Liver (tissue), 9 donors: ENCODE measurements around the gene OLA1. TPM values are rescaled to one million over a fixed set of nuclear protein-coding genes. Genes with fewer than 3 reads are reported as not detected.

Experiments
- DNase-seq: peaks from one replicate; pipeline ENCODE4 v3.0.0-alpha.2; 2017; ENCODE audit warnings: low spot score
- H3K27ac ChIP-seq, 2 donors: one replicate each; pipeline ENCODE4 v1.7.0; 2013; ENCODE audit warnings: inconsistent platforms in 2 of 2, low read length in 2 of 2, control low read depth in 1 of 2, low read depth in 1 of 2, mild to moderate bottlenecking in 1 of 2
- H3K27me3 ChIP-seq, 4 donors: one replicate each; pipeline versions ENCODE4 v1.6.1 to v1.7.0; 2013; ENCODE audit warnings: low read length in 3 of 4, inconsistent platforms in 1 of 4, mild to moderate bottlenecking in 1 of 4, moderate library complexity in 1 of 4; ENCODE audit not compliant: control insufficient read depth in 4 of 4, insufficient read depth in 4 of 4
- H3K36me3 ChIP-seq, 4 donors: one replicate each; pipeline versions ENCODE4 v1.6.1 to v1.7.0; 2013; ENCODE audit warnings: low read length in 3 of 4, mild to moderate bottlenecking in 3 of 4, low read depth in 1 of 4, moderate library complexity in 1 of 4; ENCODE audit not compliant: control insufficient read depth in 4 of 4, insufficient read depth in 3 of 4
- H3K4me1 ChIP-seq, 4 donors: one replicate each; pipeline versions ENCODE4 v1.6.1 to v1.7.0; 2013; ENCODE audit warnings: low read length in 3 of 4, mild to moderate bottlenecking in 3 of 4, moderate library complexity in 1 of 4; ENCODE audit not compliant: control insufficient read depth in 4 of 4, insufficient read depth in 4 of 4
- H3K4me3 ChIP-seq, 3 donors: one replicate each; pipeline versions ENCODE4 v1.6.1 to v1.7.0; 2013; ENCODE audit warnings: low read length in 3 of 3, control low read depth in 1 of 3, low read depth in 1 of 3, mild to moderate bottlenecking in 1 of 3
- H3K9ac ChIP-seq, 2 donors: one replicate each; pipeline ENCODE4 v1.7.0; 2013; ENCODE audit warnings: low read length in 2 of 2, mild to moderate bottlenecking in 2 of 2, moderate library complexity in 2 of 2, control low read depth in 1 of 2, low read depth in 1 of 2
- H3K9me3 ChIP-seq, 4 donors: one replicate each; pipeline versions ENCODE4 v1.6.1 to v1.7.0; 2013; ENCODE audit warnings: low read length in 3 of 4; ENCODE audit not compliant: control insufficient read depth in 4 of 4
- ATF3 ChIP-seq: IDR thresholded peaks from 2 replicates; pipeline ENCODE4 v1.6.1; 2016; ENCODE audit warnings: antibody characterized with exemption
- EGR1 ChIP-seq, 2 donors: IDR thresholded peaks; 2 replicates each; pipeline ENCODE4 v1.6.1; 2016 to 2018; ENCODE audit warnings: antibody characterized with exemption in 2 of 2, low read depth in 2 of 2
- FOXA1 ChIP-seq: IDR thresholded peaks from 2 replicates; pipeline ENCODE4 v1.6.1; 2016; ENCODE audit warnings: antibody characterized with exemption
- FOXA2 ChIP-seq: IDR thresholded peaks from 2 replicates; pipeline ENCODE4 v1.6.1; 2016; ENCODE audit warnings: antibody characterized with exemption
- GABPA ChIP-seq, 2 donors: IDR thresholded peaks in 1 of 2; conservative IDR thresholded peaks in 1 of 2; 2 replicates each; pipeline ENCODE4 v1.6.1; 2016; ENCODE audit warnings: antibody characterized with exemption in 2 of 2, mild to moderate bottlenecking in 1 of 2, moderate library complexity in 1 of 2
- HNF4A ChIP-seq, 2 donors: conservative IDR thresholded peaks; 2 replicates each; pipeline ENCODE4 v1.6.1; 2016; ENCODE audit warnings: antibody characterized with exemption in 2 of 2, mild to moderate bottlenecking in 2 of 2
- HNF4G ChIP-seq: IDR thresholded peaks from 2 replicates; pipeline ENCODE4 v1.6.1; 2016; ENCODE audit warnings: antibody characterized with exemption
- JUND ChIP-seq, 2 donors: IDR thresholded peaks; 2 replicates each; pipeline ENCODE4 v1.6.1; 2016; ENCODE audit warnings: antibody characterized with exemption in 2 of 2
- NR2F2 ChIP-seq: IDR thresholded peaks from 2 replicates; pipeline ENCODE4 v1.6.1; 2016; ENCODE audit warnings: antibody characterized with exemption
- RAD21 ChIP-seq, 2 donors: IDR thresholded peaks; 2 replicates each; pipeline ENCODE4 v1.6.1; 2016; ENCODE audit warnings: antibody characterized with exemption in 2 of 2, mild to moderate bottlenecking in 2 of 2
- REST ChIP-seq: IDR thresholded peaks from 2 replicates; pipeline ENCODE4 v1.6.1; 2016; ENCODE audit warnings: antibody characterized with exemption, mild to moderate bottlenecking
- RXRA ChIP-seq, 2 donors: IDR thresholded peaks; 2 replicates each; pipeline ENCODE4 v1.6.1; 2017 to 2018; ENCODE audit warnings: antibody characterized with exemption in 2 of 2, mild to moderate bottlenecking in 1 of 2
- SP1 ChIP-seq: IDR thresholded peaks from 2 replicates; pipeline ENCODE4 v1.6.1; 2018; ENCODE audit warnings: antibody characterized with exemption, mild to moderate bottlenecking
- TAF1 ChIP-seq: conservative IDR thresholded peaks from 2 replicates; pipeline ENCODE4 v1.6.1; 2016; ENCODE audit warnings: antibody characterized with exemption, mild to moderate bottlenecking
- YY1 ChIP-seq: IDR thresholded peaks from 2 replicates; pipeline ENCODE4 v1.6.1; 2016; ENCODE audit warnings: antibody characterized with exemption, mild to moderate bottlenecking
- WGBS: extraction: QIAGEN DNeasy Blood & Tissue Kit; methylation state at CpG from one replicate; pipeline ENCODE4 v1.1.7; 2013; 5-methylcytosine and 5-hydroxymethylcytosine counted together
- polyA plus RNA-seq, 2 donors: library from polyadenylated mRNA; stranded (reverse) in 1 of 2; unstranded in 1 of 2; fragments of 200-250 nt in 1 of 2; fragments of >200 nt in 1 of 2; fragmentation: Nextera tagmentation in 1 of 2; extraction: Ambion mirVana in 1 of 2; gene quantifications; one replicate each; pipeline versions ENCODE4 v1.2.1 to v1.2.3, GENCODE V29; 2013 to 2015
- total RNA-seq, 2 donors: library from RNA; depleted of rRNA; stranded (reverse); fragments of >200 nt; gene quantifications; one replicate each; pipeline ENCODE4 v1.2.3, GENCODE V29; 2014
- TF ChIP-seq, protein P1 (sequence below): fragments of 150-350 bp; IDR thresholded peaks from 2 replicates; pipeline ENCODE4 v1.5.1; 2017; ENCODE audit warnings: improper control_type of control experiment, low read depth, low read length; ENCODE audit not compliant: missing input control
- TF ChIP-seq, protein P2 (sequence below): IDR thresholded peaks from 2 replicates; pipeline ENCODE4 v1.6.1; 2016; ENCODE audit warnings: antibody characterized with exemption
- TF ChIP-seq, protein P3 (sequence below): IDR thresholded peaks from 2 replicates; pipeline ENCODE4 v1.6.1; 2016; ENCODE audit warnings: antibody characterized with exemption
- donor health status: healthy.
- donor health status: healthy.
- donor health status: healthy.
- donor health status: healthy.
- donor health status: healthy.

The OLA1 gene
- total and polyA plus RNA-seq, 4 donors, result 23.4 to 38.1 (median 32.3) TPM

GRCh38 chr2:174224665-174225288 is 23.6 kb downstream of the OLA1 start:
- Histone ChIP-seq H3K4me3 (no peak overlapping the region), H3K4me1 (no peaks in the 10 kb centered on the region), H3K9ac (no peak overlapping the region), H3K36me3 (peaks cover 0 to 5% (median 2%) of the 10 kb centered on the region in 4 donors), H3K27me3 (no peaks in the 10 kb centered on the region), H3K9me3 (no peaks in the 10 kb centered on the region), H3K27ac (no peak overlapping the region)
- 97% methylated on average over 7 of the region's 7 CpGs for WGBS
- DNase-seq, result no peak
- TF ChIP-seq HNF4A (conservative IDR thresholded peaks at IDR 0.05) (no peak), RXRA (IDR thresholded peaks at IDR 0.05) (no peak), YY1 (no peak), SP1 (no peak), RAD21 (IDR thresholded peaks at IDR 0.05) (no peak), TAF1 (no peak), JUND (IDR thresholded peaks at IDR 0.05) (no peak), NR2F2 (no peak), REST (no peak), FOXA2 (no peak), EGR1 (IDR thresholded peaks at IDR 0.05; ENCODE audit: low read depth in 2 of 2) (no peak), GABPA (IDR thresholded peaks at IDR 0.05 in 1 of 2, conservative IDR thresholded peaks at IDR 0.05 in 1 of 2) (no peak), HNF4G (no peak), ATF3 (no peak), FOXA1 (no peak)
- TF ChIP-seq, protein P1, sequence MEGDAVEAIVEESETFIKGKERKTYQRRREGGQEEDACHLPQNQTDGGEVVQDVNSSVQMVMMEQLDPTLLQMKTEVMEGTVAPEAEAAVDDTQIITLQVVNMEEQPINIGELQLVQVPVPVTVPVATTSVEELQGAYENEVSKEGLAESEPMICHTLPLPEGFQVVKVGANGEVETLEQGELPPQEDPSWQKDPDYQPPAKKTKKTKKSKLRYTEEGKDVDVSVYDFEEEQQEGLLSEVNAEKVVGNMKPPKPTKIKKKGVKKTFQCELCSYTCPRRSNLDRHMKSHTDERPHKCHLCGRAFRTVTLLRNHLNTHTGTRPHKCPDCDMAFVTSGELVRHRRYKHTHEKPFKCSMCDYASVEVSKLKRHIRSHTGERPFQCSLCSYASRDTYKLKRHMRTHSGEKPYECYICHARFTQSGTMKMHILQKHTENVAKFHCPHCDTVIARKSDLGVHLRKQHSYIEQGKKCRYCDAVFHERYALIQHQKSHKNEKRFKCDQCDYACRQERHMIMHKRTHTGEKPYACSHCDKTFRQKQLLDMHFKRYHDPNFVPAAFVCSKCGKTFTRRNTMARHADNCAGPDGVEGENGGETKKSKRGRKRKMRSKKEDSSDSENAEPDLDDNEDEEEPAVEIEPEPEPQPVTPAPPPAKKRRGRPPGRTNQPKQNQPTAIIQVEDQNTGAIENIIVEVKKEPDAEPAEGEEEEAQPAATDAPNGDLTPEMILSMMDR, result no peak
- TF ChIP-seq, protein P2, sequence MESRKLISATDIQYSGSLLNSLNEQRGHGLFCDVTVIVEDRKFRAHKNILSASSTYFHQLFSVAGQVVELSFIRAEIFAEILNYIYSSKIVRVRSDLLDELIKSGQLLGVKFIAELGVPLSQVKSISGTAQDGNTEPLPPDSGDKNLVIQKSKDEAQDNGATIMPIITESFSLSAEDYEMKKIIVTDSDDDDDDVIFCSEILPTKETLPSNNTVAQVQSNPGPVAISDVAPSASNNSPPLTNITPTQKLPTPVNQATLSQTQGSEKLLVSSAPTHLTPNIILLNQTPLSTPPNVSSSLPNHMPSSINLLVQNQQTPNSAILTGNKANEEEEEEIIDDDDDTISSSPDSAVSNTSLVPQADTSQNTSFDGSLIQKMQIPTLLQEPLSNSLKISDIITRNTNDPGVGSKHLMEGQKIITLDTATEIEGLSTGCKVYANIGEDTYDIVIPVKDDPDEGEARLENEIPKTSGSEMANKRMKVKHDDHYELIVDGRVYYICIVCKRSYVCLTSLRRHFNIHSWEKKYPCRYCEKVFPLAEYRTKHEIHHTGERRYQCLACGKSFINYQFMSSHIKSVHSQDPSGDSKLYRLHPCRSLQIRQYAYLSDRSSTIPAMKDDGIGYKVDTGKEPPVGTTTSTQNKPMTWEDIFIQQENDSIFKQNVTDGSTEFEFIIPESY, result no peak
- TF ChIP-seq, protein P3, sequence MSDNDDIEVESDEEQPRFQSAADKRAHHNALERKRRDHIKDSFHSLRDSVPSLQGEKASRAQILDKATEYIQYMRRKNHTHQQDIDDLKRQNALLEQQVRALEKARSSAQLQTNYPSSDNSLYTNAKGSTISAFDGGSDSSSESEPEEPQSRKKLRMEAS, result no peak
